OCI-LY3 (cell line): ENCODE measurements around the gene ELP4.

Experiments
- EZH2phosphoT487 ChIP-seq: fragments of 200-600 bp; shearing (Covaris generic); IDR thresholded peaks from 2 replicates; pipeline ENCODE4 v1.6.1; 2018; ENCODE audit warnings: antibody characterized with exemption, mixed run types, low read depth
- TF ChIP-seq, protein P1 (sequence below): fragments of 200-600, 300-600 bp; sonication (generic); IDR thresholded peaks from 2 replicates; pipeline ENCODE4 v1.5.1; 2014; ENCODE audit warnings: antibody characterized with exemption, low read length, low read depth

DNA sequence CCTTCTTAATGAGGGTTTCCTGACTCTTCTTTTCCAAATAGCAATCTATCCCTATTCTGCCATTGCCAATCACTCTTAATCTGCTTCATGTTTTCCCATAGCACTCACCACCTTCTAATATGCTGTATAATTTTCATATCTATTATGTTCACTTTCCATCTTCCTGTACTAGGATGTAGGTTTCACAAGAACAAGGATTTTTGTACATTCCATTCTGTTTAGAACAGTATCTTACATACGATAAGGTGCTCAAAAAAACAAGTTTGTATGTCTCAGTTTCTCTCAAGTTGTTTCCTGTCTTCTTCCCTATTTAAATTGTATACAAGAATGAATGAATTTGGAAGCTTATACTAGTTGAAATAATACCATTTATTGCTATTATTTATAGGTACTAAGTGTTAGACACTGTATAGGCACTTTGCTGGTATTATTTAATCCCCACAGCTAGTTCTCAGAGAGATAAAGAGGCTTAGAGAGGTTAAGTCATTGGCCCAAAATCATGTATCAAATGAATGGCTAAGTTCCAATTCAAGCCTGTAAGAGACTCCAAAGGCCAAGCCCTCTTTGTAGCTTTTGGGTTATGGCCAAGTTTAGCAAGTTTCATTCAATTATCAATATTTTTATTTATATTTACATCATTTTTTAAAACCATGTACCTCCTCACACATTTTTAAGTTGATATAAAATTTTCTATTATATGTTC, 166.9 kb downstream of the ELP4 start:
- TF ChIP-seq, protein P1, sequence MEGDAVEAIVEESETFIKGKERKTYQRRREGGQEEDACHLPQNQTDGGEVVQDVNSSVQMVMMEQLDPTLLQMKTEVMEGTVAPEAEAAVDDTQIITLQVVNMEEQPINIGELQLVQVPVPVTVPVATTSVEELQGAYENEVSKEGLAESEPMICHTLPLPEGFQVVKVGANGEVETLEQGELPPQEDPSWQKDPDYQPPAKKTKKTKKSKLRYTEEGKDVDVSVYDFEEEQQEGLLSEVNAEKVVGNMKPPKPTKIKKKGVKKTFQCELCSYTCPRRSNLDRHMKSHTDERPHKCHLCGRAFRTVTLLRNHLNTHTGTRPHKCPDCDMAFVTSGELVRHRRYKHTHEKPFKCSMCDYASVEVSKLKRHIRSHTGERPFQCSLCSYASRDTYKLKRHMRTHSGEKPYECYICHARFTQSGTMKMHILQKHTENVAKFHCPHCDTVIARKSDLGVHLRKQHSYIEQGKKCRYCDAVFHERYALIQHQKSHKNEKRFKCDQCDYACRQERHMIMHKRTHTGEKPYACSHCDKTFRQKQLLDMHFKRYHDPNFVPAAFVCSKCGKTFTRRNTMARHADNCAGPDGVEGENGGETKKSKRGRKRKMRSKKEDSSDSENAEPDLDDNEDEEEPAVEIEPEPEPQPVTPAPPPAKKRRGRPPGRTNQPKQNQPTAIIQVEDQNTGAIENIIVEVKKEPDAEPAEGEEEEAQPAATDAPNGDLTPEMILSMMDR = no peak
- TF ChIP-seq EZH2phosphoT487 = no peak
